HG03354 (cell line): ENCODE results near the gene CD247.

Experiments used
- ATAC-seq: cut with Tn5 transposase; IDR thresholded peaks from one replicate; pipeline ENCODE4 v1.9.1; 2021; ENCODE audit warnings: mild to moderate bottlenecking; ENCODE audit not compliant: unreplicated experiment, poor library complexity, severe bottlenecking

The CD247 gene

DNA sequence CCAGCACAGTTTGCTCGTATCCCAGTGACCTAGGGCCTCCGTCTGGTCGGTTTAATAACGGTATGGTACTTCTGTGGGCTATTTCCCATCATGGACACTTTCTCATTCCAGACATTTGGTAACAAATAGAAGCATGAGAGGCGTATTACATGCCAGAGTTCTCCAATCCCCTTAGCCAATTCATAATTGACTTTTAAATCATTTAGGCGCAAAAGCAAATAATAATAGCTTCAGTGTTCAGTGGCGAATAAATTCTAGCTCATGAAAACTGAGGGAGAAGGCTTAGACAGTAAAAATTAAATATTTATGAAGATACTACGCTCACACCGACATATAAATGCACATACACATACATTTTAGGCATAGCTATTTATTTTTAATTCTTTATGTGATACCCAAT is 50.6 kb downstream of the CD247 start:
- ATAC-seq: no peak

DNA sequence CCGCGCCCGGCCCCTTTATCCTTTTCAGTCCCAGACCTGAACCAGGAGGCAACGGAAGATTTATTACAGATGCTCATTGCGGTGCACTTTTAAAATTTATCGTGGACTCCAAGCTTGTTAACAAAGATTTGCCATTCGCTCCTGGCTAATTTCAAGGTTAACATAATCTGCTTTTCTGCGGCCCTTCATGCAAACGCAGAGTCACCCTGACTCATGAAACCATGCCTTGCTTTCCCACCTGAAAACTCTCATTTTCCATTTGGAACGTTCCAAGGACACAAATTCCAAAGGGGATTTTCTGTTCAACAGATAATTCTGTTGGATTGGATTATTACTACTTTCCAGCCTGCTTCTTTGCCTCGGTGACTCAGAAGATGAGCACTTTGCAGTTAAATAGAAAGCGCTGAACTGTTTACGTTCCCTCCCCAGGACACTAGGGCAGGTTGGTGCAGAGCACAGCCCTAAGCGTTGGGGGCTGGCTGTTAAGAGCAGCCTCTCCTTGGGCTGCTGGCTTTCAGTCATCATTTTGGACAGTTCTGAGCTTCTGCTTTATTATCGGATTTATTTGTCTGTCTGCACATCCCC is 51.1 kb downstream of the CD247 start:
- no peak for ATAC-seq

GRCh38 chr1:167465743-167466142 is 52.6 kb downstream of the CD247 start:
- no peak for ATAC-seq

GRCh38 chr1:167465018-167465417 is 53.3 kb downstream of the CD247 start:
- no peak for ATAC-seq

GRCh38 chr1:167463875-167464575 is 54.3 kb downstream of the CD247 start:
- no peak for ATAC-seq

GRCh38 chr1:167463080-167463479 is 55.2 kb downstream of the CD247 start:
- no peak for ATAC-seq

DNA sequence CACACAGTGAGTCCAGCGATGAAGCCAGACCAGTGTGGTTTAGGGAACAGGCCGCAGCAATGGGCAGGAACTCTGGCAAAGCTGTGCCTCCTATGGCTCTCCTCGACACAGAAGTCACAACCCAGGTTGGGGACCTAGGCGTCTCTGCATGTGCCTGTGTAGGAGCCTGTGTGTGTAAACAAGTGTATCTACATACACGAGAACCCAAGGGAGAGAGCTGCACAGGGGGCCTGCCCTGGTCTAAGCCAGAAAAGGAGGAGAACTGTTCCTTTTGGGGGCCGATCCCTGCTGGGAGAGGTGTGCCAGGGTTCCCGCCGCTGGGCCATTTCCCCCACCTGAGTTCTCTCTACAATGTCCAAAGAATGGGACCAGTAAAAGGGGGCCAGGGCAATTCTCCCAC is 56.0 kb downstream of the CD247 start:
- ATAC-seq: no peak

GRCh38 chr1:167460836-167461235 is 57.5 kb downstream of the CD247 start:
- no peak for ATAC-seq

DNA sequence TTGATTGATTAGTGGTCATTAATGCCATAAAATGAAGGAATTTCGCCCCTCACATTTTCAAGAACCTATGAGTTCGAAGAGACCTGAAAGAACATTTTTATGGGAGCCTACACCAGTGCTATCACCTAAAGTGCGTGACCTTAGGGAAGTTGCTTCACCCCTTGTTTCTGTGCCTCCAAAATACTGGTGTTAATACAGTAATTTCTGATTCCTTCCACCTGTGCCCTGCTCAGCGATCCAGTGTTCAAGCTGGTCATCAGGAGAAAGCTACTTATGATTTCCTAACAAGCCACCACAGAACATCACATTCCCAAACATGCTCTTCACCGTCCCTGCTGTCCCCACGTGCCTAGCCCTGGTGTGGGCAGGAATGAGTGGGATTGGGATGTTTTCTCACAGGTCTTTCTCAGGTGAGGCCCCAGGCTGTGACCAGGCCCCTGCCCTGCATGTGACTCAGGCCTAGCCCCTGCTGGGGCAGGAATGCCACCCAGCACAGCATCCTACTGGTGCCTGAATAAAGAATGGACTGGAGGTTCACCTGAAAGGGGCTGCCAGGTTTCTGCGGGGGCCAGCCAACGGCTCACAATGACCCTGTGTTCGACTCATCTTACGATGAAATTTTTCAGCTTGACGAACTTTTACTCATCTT is 60.3 kb downstream of the CD247 start:
- ATAC-seq: no peak

DNA sequence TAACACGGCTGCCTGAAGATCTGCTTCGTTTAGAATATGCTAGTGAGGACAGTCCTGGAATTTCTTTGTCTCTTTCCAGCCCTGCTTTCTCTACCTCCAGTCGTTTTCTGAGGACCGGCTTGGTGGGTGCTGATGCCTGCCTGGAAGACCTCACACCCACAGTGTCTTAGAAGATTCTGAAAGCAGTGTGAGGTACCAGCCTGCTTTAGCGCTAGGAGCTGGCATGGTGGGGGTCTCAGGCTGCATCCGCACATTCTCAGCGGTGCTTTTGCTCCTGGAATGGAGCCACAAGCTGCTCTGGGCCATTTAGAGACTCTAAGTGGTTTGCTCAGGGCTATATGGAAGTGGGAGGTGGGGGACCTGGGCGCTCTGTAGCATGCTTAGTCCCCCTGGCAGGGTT is 61.4 kb downstream of the CD247 start:
- no peak for ATAC-seq

DNA sequence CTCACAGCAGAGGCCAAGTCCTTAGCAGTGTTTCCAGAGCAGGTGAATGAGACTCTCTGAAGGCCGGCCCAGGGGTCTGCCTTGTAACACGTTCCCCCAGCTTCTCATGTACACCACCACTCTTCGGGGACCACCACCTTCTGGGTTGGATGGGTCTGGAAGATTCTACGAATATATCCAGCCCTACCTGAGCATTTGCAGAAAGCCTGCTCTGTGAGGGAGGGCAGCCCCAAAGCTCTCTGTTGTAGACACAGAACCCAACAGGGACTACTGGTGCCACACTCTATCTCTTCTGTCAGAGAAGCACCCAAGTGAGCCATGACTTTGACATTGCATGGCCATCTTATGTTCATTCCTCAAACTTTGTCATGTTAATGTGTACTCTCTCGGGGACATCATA is 61.8 kb downstream of the CD247 start:
- peak; percentile 9 for ATAC-seq

DNA sequence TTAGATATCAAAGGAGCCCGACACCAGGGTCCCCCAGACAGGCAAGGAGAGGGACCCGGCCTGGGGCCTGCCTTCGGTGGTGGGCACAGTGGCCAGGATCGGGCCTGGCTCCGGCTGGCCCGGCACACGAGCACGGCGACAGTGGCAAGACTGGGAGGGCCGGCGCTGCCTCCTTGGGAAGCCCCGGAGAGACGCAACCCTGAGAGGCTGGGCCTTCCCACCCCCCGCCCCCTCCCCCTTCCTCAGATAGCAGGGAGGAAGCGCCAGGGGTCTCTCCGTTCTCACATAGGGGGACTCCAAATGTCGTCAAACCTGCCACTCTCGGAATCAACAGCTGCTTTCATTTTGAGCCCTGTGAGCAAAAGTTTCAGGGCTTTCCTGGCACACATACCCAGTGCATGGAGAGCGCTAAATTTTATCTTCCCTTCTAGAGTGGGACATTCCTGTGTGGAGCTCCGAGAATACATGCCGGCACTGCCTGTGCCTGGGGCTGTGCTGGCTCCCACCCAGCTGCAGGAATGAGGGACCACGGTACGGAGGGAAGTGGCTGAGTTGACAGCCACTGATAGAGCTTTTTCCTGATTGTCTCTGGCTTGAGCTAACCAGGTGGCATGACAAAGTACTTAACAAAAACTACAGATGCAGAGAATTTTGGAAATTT is 62.4 kb downstream of the CD247 start:
- ATAC-seq: peak; percentile 40

DNA sequence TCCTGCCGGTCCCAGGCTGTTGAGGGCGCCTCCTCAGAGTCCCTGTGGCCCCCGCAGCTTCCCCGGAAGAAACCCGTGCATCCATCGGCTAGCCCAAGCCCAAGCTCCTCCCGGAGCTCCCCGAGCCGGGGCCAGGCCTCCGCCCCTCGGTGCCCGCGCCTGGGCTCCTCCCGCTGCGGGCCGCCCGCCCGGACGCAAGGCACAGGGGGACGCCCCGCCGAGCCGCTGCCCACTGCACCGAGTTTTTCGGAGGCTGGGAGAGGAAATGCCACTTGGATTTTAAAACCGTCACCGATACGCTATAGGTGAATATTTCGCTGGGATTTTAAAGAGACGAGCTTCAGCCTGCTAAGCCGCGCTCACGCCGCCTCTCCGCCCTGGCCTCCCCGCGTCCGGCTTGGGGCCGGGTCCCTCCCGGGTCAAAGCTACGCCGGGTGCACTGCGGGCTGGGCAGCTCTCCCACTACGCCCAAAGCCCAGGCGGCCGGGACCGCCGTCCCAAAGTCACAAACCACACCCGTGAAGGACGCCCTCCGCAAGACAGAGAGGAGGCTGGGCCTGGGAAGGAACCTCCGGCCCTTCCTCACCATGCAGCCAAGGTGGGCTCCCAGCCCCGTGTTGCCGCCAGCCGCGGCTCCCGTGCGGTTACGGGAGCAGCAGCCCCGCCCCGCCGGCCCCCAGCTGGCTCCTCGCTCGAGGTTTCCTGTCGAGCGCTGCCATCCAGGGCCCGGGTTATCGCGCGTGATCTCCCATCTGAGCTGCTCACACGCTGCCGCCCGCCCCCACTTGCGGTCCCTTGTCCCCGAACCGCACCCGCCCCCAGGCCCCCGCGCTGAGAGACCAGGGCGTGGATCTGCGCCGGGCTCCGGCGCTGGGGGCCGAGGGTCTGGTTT is 63.2 kb downstream of the CD247 start:
- peak; percentile 67 for ATAC-seq

DNA sequence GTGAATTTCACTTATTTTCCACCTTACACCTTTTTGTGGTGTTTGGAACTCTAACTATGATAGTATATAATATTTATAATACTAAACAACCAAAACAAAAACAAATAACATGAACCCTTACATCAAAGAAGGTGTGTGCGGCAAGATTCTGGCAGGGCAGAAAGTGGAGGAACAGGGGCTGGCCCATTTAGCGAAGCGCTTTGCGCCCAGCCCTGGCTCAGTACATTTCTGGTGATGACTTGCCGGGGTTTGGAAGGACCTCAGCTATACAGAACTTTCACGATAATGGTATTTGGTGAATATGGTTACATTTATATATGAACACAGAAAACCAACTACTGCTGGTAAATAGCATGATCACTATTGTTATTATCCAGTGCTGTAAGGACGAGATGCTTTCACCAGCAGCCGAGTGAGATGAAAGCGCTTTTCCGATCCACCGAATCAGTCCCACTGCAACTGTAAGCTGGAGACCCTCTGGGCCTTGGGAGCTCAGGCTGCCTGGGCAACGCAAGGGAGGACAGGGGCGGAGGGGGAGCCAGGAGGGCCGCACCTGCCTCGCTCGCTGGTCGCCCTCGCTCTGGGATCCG is 63.9 kb downstream of the CD247 start:
- ATAC-seq: no peak

DNA sequence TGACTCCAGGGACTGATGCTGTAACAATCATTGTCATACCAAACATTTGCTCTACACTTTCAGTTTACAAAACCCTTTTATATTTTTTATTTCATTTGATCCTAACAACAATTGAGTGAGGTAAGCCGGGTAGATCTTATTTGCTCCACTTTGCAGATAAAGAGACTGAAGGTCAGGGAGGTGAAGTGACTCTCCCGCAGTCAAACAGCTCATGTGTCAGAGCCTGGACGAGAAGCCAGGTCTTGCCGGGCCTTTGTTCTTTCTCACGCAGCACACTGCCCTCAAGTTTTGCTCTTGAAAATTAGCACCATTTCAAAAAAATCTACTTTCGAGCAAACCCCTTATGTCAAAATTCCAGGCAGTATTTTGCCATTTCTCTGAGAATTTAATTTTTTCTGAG is 65.2 kb downstream of the CD247 start:
- no peak for ATAC-seq

- ATAC-seq: no peak
Observed at GRCh38 chr1:167452483-167452882, 65.8 kb downstream of the CD247 start.

DNA sequence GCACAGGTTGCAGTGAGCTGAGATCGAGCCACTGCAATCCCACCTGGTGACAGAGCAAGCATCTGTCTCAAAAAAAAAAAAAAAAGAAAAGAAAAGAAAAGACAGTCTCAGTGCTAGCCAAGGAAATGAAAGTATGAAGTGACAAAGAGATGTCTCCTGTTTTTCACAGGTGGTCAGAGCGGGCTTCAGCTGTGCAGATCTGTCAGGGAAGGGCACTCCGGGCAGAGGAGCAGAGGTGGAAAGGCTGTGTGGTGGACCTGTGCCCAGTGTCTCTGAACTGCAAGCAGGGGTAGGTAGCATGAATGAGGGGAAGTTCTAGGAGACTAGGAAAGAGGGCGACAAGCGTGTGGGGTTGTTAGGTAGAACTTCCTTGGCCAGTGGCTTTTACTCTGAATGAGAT is 67.5 kb downstream of the CD247 start:
- no peak for ATAC-seq

GRCh38 chr1:167447521-167448136 is 70.7 kb downstream of the CD247 start:
- peak; percentile 84 for ATAC-seq

GRCh38 chr1:167446966-167447365 is 71.4 kb downstream of the CD247 start:
- no peak for ATAC-seq
